Measurements from ENCODE around the gene FBLN1.

GRCh38 chr22:45550416-45550815 is 47.7 kb downstream of the FBLN1 start:
- no peak for TF ChIP-seq CTCF (IDR thresholded peaks at IDR 0.05; ENCODE audit: low read length)
- TF ChIP-seq EZH2 (IDR thresholded peaks at IDR 0.05; ENCODE audit: borderline replicate concordance, low read length), result no peak

Measured in OCI-LY1 (cell line).